ENCODE data around the gene PDE4A.
"Not testable (repeated sequence)": the region's sequence is repeated elsewhere in the genome, so short reads cannot be mapped to it uniquely, and the experiment has no call there.

DNA sequence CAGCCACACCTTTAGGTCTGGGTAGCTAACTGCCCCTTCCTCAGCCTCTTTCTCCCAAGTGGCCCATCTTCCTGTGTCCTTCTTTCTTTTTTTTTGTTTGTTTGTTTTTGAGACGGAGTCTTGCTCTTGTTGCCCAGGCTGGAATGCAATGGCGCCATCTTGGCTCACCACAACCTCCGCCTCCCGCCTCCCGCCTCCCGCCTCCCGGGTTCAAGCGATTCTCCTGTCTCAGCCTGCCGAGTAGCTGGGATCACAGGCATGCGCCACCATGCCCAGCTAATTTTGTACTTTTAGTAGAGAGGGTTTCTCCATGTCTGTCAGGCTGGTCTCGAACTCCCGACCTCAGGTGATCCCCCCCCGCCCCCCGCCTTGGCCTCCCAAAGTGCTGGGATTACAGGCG lies 41.7 kb downstream of the PDE4A start:
- not testable (repeated sequence) for TF ChIP-seq BHLHE40 (IDR thresholded peaks at IDR 0.05; ENCODE audit: borderline replicate concordance); FOXA1 (IDR thresholded peaks at IDR 0.05); SP1 (IDR thresholded peaks at IDR 0.05); ARNT (IDR thresholded peaks at IDR 0.05); NFRKB (IDR thresholded peaks at IDR 0.05); ZNF384 (IDR thresholded peaks at IDR 0.05); CTBP1 (IDR thresholded peaks at IDR 0.05; ENCODE audit: borderline replicate concordance); HDGF (IDR thresholded peaks at IDR 0.05; ENCODE audit: borderline replicate concordance); TARDBP (IDR thresholded peaks at IDR 0.05); FOXK2 (IDR thresholded peaks at IDR 0.05); ELF4 (IDR thresholded peaks at IDR 0.05); LEF1 (IDR thresholded peaks at IDR 0.05; ENCODE audit: borderline replicate concordance)
- TF ChIP-seq, protein P1, sequence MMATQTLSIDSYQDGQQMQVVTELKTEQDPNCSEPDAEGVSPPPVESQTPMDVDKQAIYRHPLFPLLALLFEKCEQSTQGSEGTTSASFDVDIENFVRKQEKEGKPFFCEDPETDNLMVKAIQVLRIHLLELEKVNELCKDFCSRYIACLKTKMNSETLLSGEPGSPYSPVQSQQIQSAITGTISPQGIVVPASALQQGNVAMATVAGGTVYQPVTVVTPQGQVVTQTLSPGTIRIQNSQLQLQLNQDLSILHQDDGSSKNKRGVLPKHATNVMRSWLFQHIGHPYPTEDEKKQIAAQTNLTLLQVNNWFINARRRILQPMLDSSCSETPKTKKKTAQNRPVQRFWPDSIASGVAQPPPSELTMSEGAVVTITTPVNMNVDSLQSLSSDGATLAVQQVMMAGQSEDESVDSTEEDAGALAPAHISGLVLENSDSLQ (IDR thresholded peaks at IDR 0.05), result not testable (repeated sequence)

All from HEK293T (cell line).